ENCODE data around the gene IRGQ.

The IRGQ gene

DNA sequence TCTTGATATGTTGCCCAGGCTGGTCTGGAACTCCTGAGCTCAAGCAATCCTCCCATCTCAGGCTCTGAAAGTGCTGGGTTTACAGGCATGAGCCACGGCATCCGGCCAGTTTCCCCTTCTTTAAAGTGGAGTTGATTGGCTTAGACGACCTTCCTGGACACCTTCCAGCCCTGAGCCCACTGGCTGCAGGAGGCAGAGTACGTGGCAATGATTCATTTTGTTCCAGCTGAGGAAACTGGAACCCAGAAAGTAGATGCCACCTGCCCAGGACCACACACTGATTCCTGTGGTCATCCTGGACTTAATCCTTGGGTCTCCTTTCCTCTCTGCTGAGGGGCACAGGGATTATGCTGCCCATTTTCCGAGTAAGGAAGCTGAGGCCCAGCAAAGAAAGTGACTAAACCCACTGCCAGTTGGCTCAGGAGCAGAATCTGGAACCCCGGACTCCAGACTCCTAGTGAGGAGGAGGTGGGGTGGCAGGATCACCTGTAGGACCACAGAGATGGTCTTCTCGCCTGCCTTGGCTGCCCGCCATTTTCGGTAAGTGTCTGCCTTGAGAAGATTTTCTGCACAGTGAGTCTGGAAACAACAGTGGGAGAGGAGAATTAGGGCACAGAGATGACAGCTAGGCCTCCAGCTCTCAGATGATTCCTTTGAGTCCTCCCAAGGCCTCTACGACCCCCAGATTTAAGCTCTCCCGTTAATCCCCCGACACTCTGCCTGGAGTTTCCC lies 21.3 kb downstream of the IRGQ start:
- Mint-ChIP-seq H3K36me3 (ENCODE audit: insufficient read depth) (peaks cover 12% of the 10 kb centered on the region), H3K9me3 (no peaks in the 10 kb centered on the region), H3K4me1 (peaks cover 38% of the 10 kb centered on the region), H3K4me3 (peak overlapping the region; percentile 97), H3K27ac (ENCODE audit: low read depth) (peak overlapping the region; percentile 96), H3K27me3 (no peaks in the 10 kb centered on the region)
- no peak for DNase-seq (ENCODE audit: low spot score in 2 of 2)
- ATAC-seq (replicated peaks; ENCODE audit: extremely low read depth, poor library complexity, severe bottlenecking): no peak

DNA sequence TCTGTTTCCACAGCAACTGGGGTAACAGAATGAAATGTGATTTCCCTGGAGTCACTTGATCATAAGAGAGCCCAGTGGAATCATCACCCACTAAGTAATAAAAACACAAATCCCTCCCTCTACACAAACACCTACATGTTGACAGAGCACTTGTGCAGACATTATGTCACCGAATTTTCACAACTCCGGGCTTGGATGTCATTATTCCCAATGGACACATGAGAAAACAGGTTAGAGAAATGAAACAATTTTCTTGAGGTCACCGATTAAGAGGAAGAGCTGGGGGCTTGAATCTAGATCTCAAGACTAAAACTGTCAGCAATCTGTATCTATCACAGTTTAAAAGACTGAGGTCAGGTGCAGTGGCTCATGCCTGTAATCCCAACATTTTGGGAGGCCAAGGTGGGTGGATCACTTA lies 23.8 kb downstream of the IRGQ start:
- peaks cover 40% of the 10 kb centered on the region for H3K4me1 Mint-ChIP-seq
- no peak for DNase-seq (ENCODE audit: low spot score in 2 of 2)
- no peaks in the 10 kb centered on the region for H3K27me3 Mint-ChIP-seq
- no peak overlapping the region for H3K4me3 Mint-ChIP-seq
- no peaks in the 10 kb centered on the region for H3K9me3 Mint-ChIP-seq
- H3K27ac Mint-ChIP-seq (ENCODE audit: low read depth): peak overlapping the region; percentile 47
- ATAC-seq (replicated peaks; ENCODE audit: extremely low read depth, poor library complexity, severe bottlenecking): no peak
- peaks cover 11% of the 10 kb centered on the region for H3K36me3 Mint-ChIP-seq (ENCODE audit: insufficient read depth)

DNA sequence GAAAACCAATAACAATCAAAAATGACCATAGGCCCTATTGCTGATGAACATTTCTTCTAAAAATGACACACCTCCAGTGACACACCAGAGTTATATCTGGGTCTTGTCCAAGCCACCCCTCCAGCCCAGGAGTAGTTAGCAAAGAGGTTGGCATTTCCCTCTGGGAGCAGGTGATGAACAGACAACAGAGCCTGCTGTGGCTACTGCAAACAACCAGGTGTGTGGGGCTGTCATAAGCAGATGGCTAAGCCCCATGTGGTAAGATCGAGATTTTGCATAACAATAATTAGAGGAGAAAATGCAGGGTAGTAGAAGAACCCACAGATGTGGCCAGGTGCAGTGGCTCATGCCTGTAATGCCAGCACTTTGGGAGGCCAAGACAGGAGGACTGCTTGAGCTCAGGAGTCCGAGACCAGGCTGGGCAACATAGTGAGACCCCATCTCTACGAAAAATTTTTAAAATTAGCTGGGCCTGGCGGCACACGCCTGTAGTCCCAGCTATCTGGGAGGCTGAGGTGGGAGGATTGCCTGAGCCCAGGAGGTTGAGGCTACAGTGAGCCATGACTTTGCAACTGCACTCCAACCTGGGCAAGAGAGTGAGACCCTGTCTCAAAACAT lies 25.7 kb downstream of the IRGQ start:
- H3K4me1 Mint-ChIP-seq: peaks cover 40% of the 10 kb centered on the region
- DNase-seq (ENCODE audit: low spot score in 2 of 2): no peak
- H3K27me3 Mint-ChIP-seq: no peaks in the 10 kb centered on the region
- ATAC-seq (replicated peaks; ENCODE audit: extremely low read depth, poor library complexity, severe bottlenecking): no peak
- H3K36me3 Mint-ChIP-seq (ENCODE audit: insufficient read depth): peaks cover 8% of the 10 kb centered on the region
- no peaks in the 10 kb centered on the region for H3K9me3 Mint-ChIP-seq
- H3K27ac Mint-ChIP-seq (ENCODE audit: low read depth): no peak overlapping the region
- H3K4me3 Mint-ChIP-seq: no peak overlapping the region

DNA sequence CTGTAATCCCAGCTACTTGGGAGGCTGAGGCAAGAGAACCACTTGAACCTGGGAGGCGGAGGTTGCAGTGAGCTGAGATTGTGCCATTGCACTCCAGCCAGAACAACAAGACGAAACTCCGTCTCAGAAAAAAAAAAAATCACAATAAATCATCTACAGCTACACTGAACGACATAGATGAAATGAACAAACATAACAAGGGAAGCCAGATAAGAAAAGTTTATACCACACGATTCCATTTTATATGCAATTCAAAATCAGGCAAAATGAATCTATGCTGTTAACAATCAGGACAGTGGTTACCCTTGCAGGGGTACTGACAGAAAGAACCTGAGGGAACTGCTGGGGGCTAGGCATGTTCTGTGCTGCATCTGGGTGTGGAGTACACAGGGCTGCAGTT lies 26.3 kb downstream of the IRGQ start:
- Mint-ChIP-seq H3K4me1 (peaks cover 42% of the 10 kb centered on the region), H3K4me3 (no peak overlapping the region), H3K27ac (ENCODE audit: low read depth) (no peak overlapping the region), H3K27me3 (no peaks in the 10 kb centered on the region), H3K9me3 (no peaks in the 10 kb centered on the region), H3K36me3 (ENCODE audit: insufficient read depth) (peaks cover 7% of the 10 kb centered on the region)
- DNase-seq (ENCODE audit: low spot score in 2 of 2): no peak
- no peak for ATAC-seq (replicated peaks; ENCODE audit: extremely low read depth, poor library complexity, severe bottlenecking)

DNA sequence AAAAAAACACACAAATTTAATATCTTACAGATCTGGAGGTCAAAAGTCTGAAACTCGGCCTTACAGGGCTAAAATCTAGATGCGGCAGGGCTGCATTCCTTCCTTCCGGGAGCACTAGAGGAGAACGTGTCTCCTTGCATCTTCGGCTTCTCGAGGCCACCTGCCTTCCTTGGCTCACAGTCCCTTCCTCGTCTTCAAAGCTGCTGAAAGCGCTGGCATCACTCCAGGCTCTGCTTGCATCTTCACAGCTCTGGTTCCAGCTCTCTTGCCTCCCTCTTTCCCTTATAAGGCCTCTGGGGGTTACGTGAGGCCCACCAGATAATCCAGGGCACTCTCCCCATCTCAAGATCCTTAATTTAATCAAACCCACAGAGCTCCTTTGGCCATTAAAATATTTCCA lies 31.1 kb downstream of the IRGQ start:
- Mint-ChIP-seq H3K9me3 (no peaks in the 10 kb centered on the region), H3K27ac (ENCODE audit: low read depth) (peak overlapping the region; percentile 92), H3K27me3 (no peaks in the 10 kb centered on the region), H3K36me3 (ENCODE audit: insufficient read depth) (peaks cover 16% of the 10 kb centered on the region), H3K4me1 (peaks cover 57% of the 10 kb centered on the region), H3K4me3 (no peak overlapping the region)
- no peak for DNase-seq (ENCODE audit: low spot score in 2 of 2)
- ATAC-seq (replicated peaks; ENCODE audit: extremely low read depth, poor library complexity, severe bottlenecking): no peak

DNA sequence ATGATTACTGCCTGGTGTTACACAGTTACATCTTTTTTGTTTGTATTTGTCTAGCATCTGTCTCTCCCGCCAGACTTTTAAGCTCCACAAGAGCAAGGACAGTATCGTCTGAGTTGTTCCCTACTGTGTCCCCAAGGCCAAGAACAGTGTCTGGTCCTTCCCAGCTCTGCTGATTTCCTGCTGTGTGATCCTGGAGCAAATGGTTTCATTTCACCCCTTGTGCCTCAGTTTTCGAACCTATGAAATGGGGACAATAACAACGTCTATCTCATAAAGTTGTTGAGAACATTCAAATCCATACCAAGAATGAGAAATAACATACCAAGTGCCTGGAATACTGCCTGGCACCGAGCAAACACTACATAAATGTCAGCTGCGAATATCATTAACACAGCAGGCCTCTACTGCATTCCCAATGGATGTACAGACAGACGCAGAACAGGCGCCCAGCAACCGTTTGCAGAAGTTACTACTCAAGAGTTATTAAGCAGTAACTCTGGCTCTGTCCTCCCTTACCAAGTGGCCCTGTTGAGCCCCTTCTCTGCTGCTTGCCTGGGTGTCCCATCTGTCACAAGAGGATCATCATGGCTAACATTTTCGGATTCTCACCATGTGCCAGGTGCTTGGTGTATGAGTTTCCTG lies 32.0 kb downstream of the IRGQ start:
- H3K4me3 Mint-ChIP-seq: peak overlapping the region; percentile 42
- ATAC-seq (replicated peaks; ENCODE audit: extremely low read depth, poor library complexity, severe bottlenecking) (no peak), DNase-seq (ENCODE audit: low spot score in 2 of 2) (no peak)
- peaks cover 53% of the 10 kb centered on the region for H3K4me1 Mint-ChIP-seq
- H3K27ac Mint-ChIP-seq (ENCODE audit: low read depth): peak overlapping the region; percentile 92
- H3K9me3 Mint-ChIP-seq: no peaks in the 10 kb centered on the region
- no peaks in the 10 kb centered on the region for H3K27me3 Mint-ChIP-seq
- H3K36me3 Mint-ChIP-seq (ENCODE audit: insufficient read depth): peaks cover 16% of the 10 kb centered on the region

DNA sequence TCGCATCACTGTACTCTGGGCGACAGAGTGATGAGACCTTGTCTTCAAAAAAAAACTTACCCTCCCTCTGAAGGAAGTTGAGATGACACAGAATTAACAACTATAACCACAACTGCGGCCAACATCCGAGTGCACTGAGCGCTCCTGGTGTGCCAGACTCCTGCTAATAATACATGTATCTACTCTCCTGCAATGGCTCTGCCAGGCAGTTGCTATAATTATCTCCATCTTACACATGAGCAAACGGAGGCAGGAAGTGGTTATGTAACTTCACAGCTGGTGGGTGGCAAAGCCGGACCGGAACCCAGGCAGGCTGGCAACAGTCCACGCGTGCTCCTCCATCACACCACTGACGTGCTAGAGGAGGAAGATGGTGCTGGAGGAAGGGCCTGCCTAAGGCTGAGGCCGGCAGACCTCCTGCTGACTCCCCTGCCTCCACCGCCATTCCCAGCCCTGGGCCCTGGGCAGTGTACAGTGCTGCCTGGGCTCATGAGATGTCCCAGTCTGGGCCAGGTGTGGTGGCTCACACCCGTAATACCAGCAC lies 33.2 kb downstream of the IRGQ start:
- ATAC-seq (replicated peaks; ENCODE audit: extremely low read depth, poor library complexity, severe bottlenecking) (peak; percentile 98), DNase-seq (ENCODE audit: low spot score in 2 of 2) (peak; percentile 66 to 90)
- Mint-ChIP-seq H3K4me1 (peaks cover 53% of the 10 kb centered on the region), H3K4me3 (peak overlapping the region; percentile 48), H3K27ac (ENCODE audit: low read depth) (peak overlapping the region; percentile 92), H3K9me3 (no peaks in the 10 kb centered on the region), H3K36me3 (ENCODE audit: insufficient read depth) (peaks cover 16% of the 10 kb centered on the region), H3K27me3 (no peaks in the 10 kb centered on the region)

DNA sequence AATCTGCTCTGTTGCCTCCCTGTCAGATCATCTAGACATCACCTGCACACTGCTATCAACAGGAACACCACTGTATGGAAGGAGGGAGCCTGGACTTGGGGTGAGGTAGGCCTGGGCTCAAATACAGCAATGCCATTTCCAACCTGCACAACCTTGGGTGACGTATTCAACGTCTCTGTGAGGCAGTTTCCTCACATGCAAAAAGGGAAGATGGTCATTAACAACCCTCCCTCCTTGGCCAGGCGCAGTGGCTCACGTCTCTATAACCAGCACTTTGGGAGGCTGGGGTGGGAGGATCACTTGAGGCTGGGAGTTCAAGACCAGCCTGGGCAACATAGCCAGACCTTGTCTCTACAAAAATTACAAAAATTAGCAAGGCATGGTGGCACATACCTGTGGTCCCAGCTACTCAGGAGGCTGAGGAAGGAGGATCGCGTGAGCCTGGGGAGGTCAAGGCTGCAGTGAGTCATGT lies 33.7 kb downstream of the IRGQ start:
- no peaks in the 10 kb centered on the region for H3K27me3 Mint-ChIP-seq
- H3K27ac Mint-ChIP-seq (ENCODE audit: low read depth): peak overlapping the region; percentile 92
- H3K36me3 Mint-ChIP-seq (ENCODE audit: insufficient read depth): peaks cover 21% of the 10 kb centered on the region
- peaks cover 53% of the 10 kb centered on the region for H3K4me1 Mint-ChIP-seq
- ATAC-seq (replicated peaks; ENCODE audit: extremely low read depth, poor library complexity, severe bottlenecking) (no peak), DNase-seq (ENCODE audit: low spot score in 2 of 2) (no peak)
- H3K9me3 Mint-ChIP-seq: no peaks in the 10 kb centered on the region
- peak overlapping the region; percentile 48 for H3K4me3 Mint-ChIP-seq

DNA sequence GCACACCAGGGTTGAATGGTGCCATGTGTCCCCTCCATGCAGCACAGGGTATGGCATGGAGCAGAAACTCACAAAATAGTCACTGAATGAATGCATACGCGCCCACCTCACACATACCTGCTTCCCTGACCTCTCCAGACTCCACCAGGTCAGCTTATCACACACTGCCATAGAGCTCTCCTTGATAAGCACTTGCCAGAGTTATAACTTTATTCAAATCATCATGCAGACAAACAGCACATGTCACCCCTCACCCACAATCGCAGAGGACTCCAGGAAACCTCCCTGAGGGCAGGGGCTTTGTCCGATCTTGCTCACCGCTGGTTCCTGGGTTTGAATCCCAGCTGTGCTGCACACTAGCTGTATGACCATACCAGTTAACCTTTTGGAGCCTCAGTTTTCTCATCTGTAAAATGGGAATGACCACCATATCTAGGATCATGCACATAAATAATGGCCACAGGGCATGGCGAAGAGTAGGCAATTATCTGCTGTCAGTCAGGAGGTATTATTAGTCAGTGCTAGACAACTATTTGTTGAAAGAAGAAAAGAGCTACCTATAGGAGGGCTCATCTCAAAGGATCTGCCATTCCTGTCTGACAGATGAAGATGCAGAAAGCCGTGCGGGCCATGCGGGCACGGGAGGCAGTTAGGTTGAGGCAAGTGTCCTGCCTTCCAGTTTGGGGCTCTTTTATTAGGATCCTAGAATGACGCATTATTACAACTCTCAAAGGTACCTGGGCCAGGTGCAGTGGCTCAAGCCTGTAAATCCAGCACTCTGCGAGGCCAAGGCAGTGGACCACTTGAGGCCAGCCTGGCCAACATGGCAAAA lies 34.6 kb downstream of the IRGQ start:
- Mint-ChIP-seq H3K27ac (ENCODE audit: low read depth) (peak overlapping the region; percentile 92), H3K4me1 (peaks cover 47% of the 10 kb centered on the region)
- no peak for ATAC-seq (replicated peaks; ENCODE audit: extremely low read depth, poor library complexity, severe bottlenecking)

DNA sequence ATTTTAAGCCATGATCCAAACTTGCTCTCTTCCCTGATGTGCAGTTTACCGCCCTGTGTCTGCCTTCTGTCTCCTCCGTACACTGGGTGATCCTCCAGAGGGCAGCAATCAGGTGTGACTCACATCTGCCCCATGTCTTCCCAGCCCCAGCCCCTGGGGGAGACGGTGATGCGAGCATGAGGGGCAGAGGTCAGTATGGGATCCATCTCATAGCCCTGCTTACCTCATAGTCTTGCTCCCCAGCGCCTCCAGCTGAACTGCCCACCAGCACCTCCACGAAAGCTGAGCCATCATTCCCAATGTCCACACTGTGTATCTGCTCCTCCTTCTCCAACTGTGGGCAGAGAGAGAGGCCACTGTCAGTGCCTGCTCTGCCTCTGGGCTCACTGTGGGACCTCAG lies 35.2 kb downstream of the IRGQ start:
- no peaks in the 10 kb centered on the region for H3K27me3 Mint-ChIP-seq
- H3K36me3 Mint-ChIP-seq (ENCODE audit: insufficient read depth): peaks cover 22% of the 10 kb centered on the region
- H3K9me3 Mint-ChIP-seq: no peaks in the 10 kb centered on the region
- no peak overlapping the region for H3K4me3 Mint-ChIP-seq
- DNase-seq (ENCODE audit: low spot score in 2 of 2) (no peak), ATAC-seq (replicated peaks; ENCODE audit: extremely low read depth, poor library complexity, severe bottlenecking) (no peak)
- peaks cover 47% of the 10 kb centered on the region for H3K4me1 Mint-ChIP-seq
- H3K27ac Mint-ChIP-seq (ENCODE audit: low read depth): no peak overlapping the region

More for the DNA sequence above, 34.6 kb downstream of the IRGQ start:
- Mint-ChIP-seq H3K27me3 (no peaks in the 10 kb centered on the region), H3K4me3 (peak overlapping the region; percentile 16), H3K9me3 (no peaks in the 10 kb centered on the region), H3K36me3 (ENCODE audit: insufficient read depth) (peaks cover 22% of the 10 kb centered on the region)
- DNase-seq (ENCODE audit: low spot score in 2 of 2): no peak

DNA sequence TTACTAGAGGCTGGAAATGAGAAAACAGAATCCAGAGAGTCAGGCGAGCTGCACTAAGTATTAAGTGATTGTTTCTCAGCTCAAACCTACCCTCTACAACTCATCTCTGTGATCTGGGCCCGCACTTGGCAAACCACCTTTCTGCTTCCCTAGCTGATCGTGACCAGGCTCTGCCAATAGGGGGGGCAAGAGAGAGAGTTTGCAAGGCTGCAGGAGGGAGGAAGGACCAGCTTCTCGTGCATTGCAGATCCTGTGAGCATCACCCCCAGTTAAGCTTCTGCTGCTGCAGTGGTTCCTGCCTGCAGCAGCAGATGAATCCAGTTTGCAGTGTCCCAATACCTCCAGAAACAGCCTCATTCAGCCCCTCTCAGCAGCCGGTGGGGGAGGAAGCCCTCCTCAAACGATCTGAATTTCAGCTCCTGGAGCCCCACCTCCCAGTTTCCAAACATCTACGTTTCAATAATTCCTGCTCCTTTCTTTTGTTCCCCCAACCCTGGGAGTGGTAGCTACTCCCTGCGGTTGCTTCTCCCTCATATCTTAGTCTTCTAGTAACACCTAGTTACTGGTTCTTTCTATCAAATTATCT lies 40.7 kb downstream of the IRGQ start:
- DNase-seq (ENCODE audit: low spot score in 2 of 2): peak; percentile 82 to 84
- no peak overlapping the region for H3K27ac Mint-ChIP-seq (ENCODE audit: low read depth)
- peak; percentile 97 for ATAC-seq (replicated peaks; ENCODE audit: extremely low read depth, poor library complexity, severe bottlenecking)

More for the DNA sequence above, 40.7 kb downstream of the IRGQ start:
- Mint-ChIP-seq H3K36me3 (ENCODE audit: insufficient read depth) (peaks cover 27% of the 10 kb centered on the region), H3K4me3 (no peak overlapping the region), H3K4me1 (peaks cover 24% of the 10 kb centered on the region), H3K27me3 (no peaks in the 10 kb centered on the region), H3K9me3 (no peaks in the 10 kb centered on the region)

Data from central memory CD8-positive, alpha-beta T cell (primary cell).